Suprapubic skin (tissue), 4 donors: Measurements from ENCODE around the gene ERC2. TPM values are rescaled to one million over a fixed set of nuclear protein-coding genes. Genes with fewer than 3 reads are reported as not detected.

Experiments used
- DNase-seq, 2 donors: peaks; one replicate each; pipeline ENCODE4 v3.0.0-alpha.2; 2019; ENCODE audit warnings: low spot score in 2 of 2
- H3K27ac ChIP-seq: fragments of 200-600 bp; sonication (generic); one replicate; pipeline ENCODE4 v1.5.1; 2019
- H3K27me3 ChIP-seq: fragments of 200-600 bp; sonication (generic); one replicate; pipeline ENCODE4 v1.5.1; 2019
- H3K36me3 ChIP-seq: fragments of 200-600 bp; sonication (generic); one replicate; pipeline ENCODE4 v1.5.1; 2019
- H3K4me1 ChIP-seq: fragments of 200-600 bp; sonication (generic); one replicate; pipeline ENCODE4 v1.5.1; 2019
- H3K4me3 ChIP-seq: fragments of 200-600 bp; sonication (generic); one replicate; pipeline ENCODE4 v1.5.1; 2019; ENCODE audit warnings: mild to moderate bottlenecking
- H3K9me3 ChIP-seq: fragments of 200-600 bp; sonication (generic); one replicate; pipeline ENCODE4 v1.5.1; 2019
- CTCF ChIP-seq, 2 donors: fragments of 200-600 bp in 1 of 2; fragments of 450-650 bp in 1 of 2; sonication (generic) in 1 of 2; IDR thresholded peaks; one replicate each; pipeline ENCODE4 v1.5.1; 2016 to 2019; ENCODE audit warnings: antibody characterized with exemption in 2 of 2, mild to moderate bottlenecking in 1 of 2, moderate library complexity in 1 of 2
- EP300 ChIP-seq: sonication (generic); formaldehyde crosslinking; IDR thresholded peaks from one replicate; pipeline ENCODE4 v1.6.1; 2017; ENCODE audit warnings: antibody characterized with exemption
- POLR2A ChIP-seq, 2 donors: fragments of 450-650 bp; IDR thresholded peaks; one replicate each; pipeline ENCODE4 v1.6.1; 2017; ENCODE audit warnings: antibody characterized with exemption in 2 of 2, mild to moderate bottlenecking in 2 of 2, moderate library complexity in 2 of 2
- POLR2AphosphoS5 ChIP-seq, 3 donors: sonication (generic); formaldehyde crosslinking; IDR thresholded peaks; one replicate each; pipeline ENCODE4 v1.6.1; 2017; ENCODE audit warnings: antibody characterized with exemption in 3 of 3
- WGBS: methylation state at CpG from one replicate; pipeline ENCODE4 v1.1.5; 2018; 5-methylcytosine and 5-hydroxymethylcytosine counted together
- total RNA-seq, 4 donors: library from RNA; depleted of rRNA; stranded (reverse); fragments of >200 nt; gene quantifications; one replicate each; pipeline ENCODE4 v1.1.0, GENCODE V29; 2016

The ERC2 gene
- total RNA-seq, 4 donors from 2014 or later, result 0.21 TPM; not detected in 3

GRCh38 chr3:55755516-55756205 lies 712.6 kb downstream of the ERC2 start:
- no peaks in the 10 kb centered on the region for H3K9me3 ChIP-seq
- H3K27ac ChIP-seq, result no peak overlapping the region
- no peaks in the 10 kb centered on the region for H3K36me3 ChIP-seq
- TF ChIP-seq EP300, result no peak
- no peaks in the 10 kb centered on the region for H3K4me1 ChIP-seq
- WGBS, result 67% methylated on average over 9 of the region's 9 CpGs
- peaks cover 11% of the 10 kb centered on the region for H3K27me3 ChIP-seq
- no peak for DNase-seq
- H3K4me3 ChIP-seq, result no peak overlapping the region

DNA sequence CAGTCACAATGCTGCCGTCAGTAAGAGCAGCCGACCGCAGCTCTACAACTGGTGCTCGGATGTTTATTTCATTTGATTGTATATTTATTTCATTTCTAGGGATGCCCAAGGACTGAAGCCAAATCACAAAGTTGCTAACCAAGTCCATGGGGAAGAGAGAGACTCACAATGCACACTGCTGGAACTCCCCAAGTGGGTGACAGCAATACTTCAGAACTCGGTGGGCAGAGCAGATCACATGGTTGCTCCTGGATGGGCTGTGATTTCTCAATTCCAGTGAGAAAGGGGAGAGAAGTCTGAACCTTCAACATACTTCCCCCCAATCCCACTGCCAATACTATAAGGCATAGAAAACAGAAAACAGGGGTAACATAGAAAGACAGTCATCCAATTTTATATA lies 715.4 kb downstream of the ERC2 start:
- DNase-seq, result no peak
- H3K27me3 ChIP-seq, result peaks cover 5% of the 10 kb centered on the region
- 86% methylated on average over 5 of the region's 5 CpGs for WGBS
- H3K27ac ChIP-seq, result no peak overlapping the region
- no peaks in the 10 kb centered on the region for H3K9me3 ChIP-seq
- no peak for TF ChIP-seq CTCF (IDR thresholded peaks at IDR 0.05)
- TF ChIP-seq POLR2A (IDR thresholded peaks at IDR 0.05), result no peak
- no peak for TF ChIP-seq POLR2AphosphoS5 (IDR thresholded peaks at IDR 0.05)
- TF ChIP-seq EP300, result no peak
- H3K4me1 ChIP-seq, result no peaks in the 10 kb centered on the region
- H3K36me3 ChIP-seq, result no peaks in the 10 kb centered on the region
- H3K4me3 ChIP-seq, result no peak overlapping the region

- no peak for DNase-seq
- no peak for TF ChIP-seq CTCF (IDR thresholded peaks at IDR 0.05)
- no peak for TF ChIP-seq POLR2A (IDR thresholded peaks at IDR 0.05)
- TF ChIP-seq POLR2AphosphoS5 (IDR thresholded peaks at IDR 0.05), result no peak
- TF ChIP-seq EP300, result no peak
- no peaks in the 10 kb centered on the region for H3K36me3 ChIP-seq
- H3K27me3 ChIP-seq, result peaks cover 5% of the 10 kb centered on the region
- no peak overlapping the region for H3K4me3 ChIP-seq
- H3K4me1 ChIP-seq, result no peaks in the 10 kb centered on the region
- H3K9me3 ChIP-seq, result no peaks in the 10 kb centered on the region
- WGBS, result 77% methylated on average over 1 of the region's 1 CpG
- H3K27ac ChIP-seq, result no peak overlapping the region
Observed at GRCh38 chr3:55751730-55752129, 716.5 kb downstream of the ERC2 start.

GRCh38 chr3:55750525-55750924 lies 717.7 kb downstream of the ERC2 start:
- peaks cover 2% of the 10 kb centered on the region for H3K27me3 ChIP-seq
- DNase-seq, result no peak
- no peak overlapping the region for H3K27ac ChIP-seq
- WGBS, result 47% methylated on average over 6 of the region's 6 CpGs
- H3K9me3 ChIP-seq, result no peaks in the 10 kb centered on the region
- TF ChIP-seq CTCF (IDR thresholded peaks at IDR 0.05) (no peak), POLR2A (IDR thresholded peaks at IDR 0.05) (no peak), EP300 (no peak), POLR2AphosphoS5 (IDR thresholded peaks at IDR 0.05) (no peak)
- no peaks in the 10 kb centered on the region for H3K4me1 ChIP-seq
- H3K4me3 ChIP-seq, result no peak overlapping the region
- no peaks in the 10 kb centered on the region for H3K36me3 ChIP-seq

GRCh38 chr3:55749036-55749435 lies 719.2 kb downstream of the ERC2 start:
- no peaks in the 10 kb centered on the region for H3K36me3 ChIP-seq
- no peak for DNase-seq
- H3K27ac ChIP-seq, result no peak overlapping the region
- H3K4me1 ChIP-seq, result no peaks in the 10 kb centered on the region
- WGBS, result no CpG with 5 or more reads among the region's 1 CpG
- H3K9me3 ChIP-seq, result no peaks in the 10 kb centered on the region
- TF ChIP-seq POLR2A (IDR thresholded peaks at IDR 0.05) (no peak), EP300 (no peak), POLR2AphosphoS5 (IDR thresholded peaks at IDR 0.05) (no peak), CTCF (IDR thresholded peaks at IDR 0.05) (no peak)
- H3K4me3 ChIP-seq, result no peak overlapping the region
- H3K27me3 ChIP-seq, result no peaks in the 10 kb centered on the region
